Stimulated activated CD4-positive, alpha-beta T cell treated with anti-CD3 and anti-CD28 coated beads, Interleukin-1b, Interleukin-23, amount 100 ng/mL, for 24 hours (primary cell): Measurements from ENCODE around the gene LRRD1.
"Not testable (repeated sequence)": the region's sequence is repeated elsewhere in the genome, so short reads cannot be mapped to it uniquely, and the experiment has no call there.

Experiments used
- DNase-seq, 4 experiments: peaks; one replicate each; pipeline ENCODE4 v3.0.0-alpha.2; 2020; ENCODE audit warnings: low read depth in 4 of 4, low spot score in 1 of 4

The LRRD1 gene

GRCh38 chr7:92178928-92179924, at the start of gene LRRD1:
LRRD1 (minus strand) TSS chr7:92179142; CDS start chr7:92165202, 13,940 bp downstream.
- peak; percentile 74 to 84 (median 80) for DNase-seq

- no peak for DNase-seq
Measured at GRCh38 chr7:92228742-92229141, 49.8 kb upstream of the LRRD1 start.

GRCh38 chr7:92228100-92228499, 49.2 kb upstream of the LRRD1 start:
- no peak for DNase-seq

GRCh38 chr7:92226981-92227380, 48.0 kb upstream of the LRRD1 start:
- DNase-seq, result no peak

GRCh38 chr7:92221766-92222165, 42.8 kb upstream of the LRRD1 start:
- no peak for DNase-seq

- DNase-seq, result no peak
Measured at GRCh38 chr7:92206672-92207071, 27.7 kb upstream of the LRRD1 start.

GRCh38 chr7:92205987-92206386, 27.0 kb upstream of the LRRD1 start:
- DNase-seq, result no peak

- no peak for DNase-seq
Measured at GRCh38 chr7:92200791-92201190, 21.8 kb upstream of the LRRD1 start.

- DNase-seq, result no peak
Measured at GRCh38 chr7:92192326-92192725, 13.4 kb upstream of the LRRD1 start.

- not testable (repeated sequence) for DNase-seq
Measured at GRCh38 chr7:92189246-92189645, 10.3 kb upstream of the LRRD1 start.

- not testable (repeated sequence) for DNase-seq
Measured at GRCh38 chr7:92184294-92184693, 5.4 kb upstream of the LRRD1 start.

GRCh38 chr7:92177362-92177761, 1.6 kb downstream of the LRRD1 start:
- DNase-seq, result no peak

GRCh38 chr7:92169529-92169928, 9.4 kb downstream of the LRRD1 start:
- DNase-seq, result not testable (repeated sequence)

GRCh38 chr7:92161271-92161670, 17.7 kb downstream of the LRRD1 start:
- no peak for DNase-seq

- DNase-seq, result no peak
Measured at GRCh38 chr7:92158660-92159575, 20.0 kb downstream of the LRRD1 start.

- DNase-seq, result no peak
Measured at GRCh38 chr7:92156990-92157389, 22.0 kb downstream of the LRRD1 start.

- no peak for DNase-seq
Measured at GRCh38 chr7:92155108-92155739, 23.7 kb downstream of the LRRD1 start.

GRCh38 chr7:92150450-92151017, 28.4 kb downstream of the LRRD1 start:
- no peak for DNase-seq

GRCh38 chr7:92149736-92150239, 29.2 kb downstream of the LRRD1 start:
- DNase-seq, result no peak

- DNase-seq, result not testable (repeated sequence)
Measured at GRCh38 chr7:92143192-92143880, 35.6 kb downstream of the LRRD1 start.
